K562 (cell line): ENCODE results near the gene CACNA2D4. TPM values are rescaled to one million over a fixed set of nuclear protein-coding genes. Genes with fewer than 3 reads are reported as not detected.
A peak's percentile ranks its signal among the peaks of the same experiment; 100 is the strongest.

ENCODE experiments used
- ATAC-seq: fragments of 200-7000 bp; cut with Tn5 transposase; 3 replicates; pipeline ENCODE4 v1.9.1; 2020; ENCODE audit warnings: moderate library complexity
- BruUV-seq: library from RNA; stranded (reverse); fragments of 400-500 nt; replicated peaks from 2 replicates; lab custom pipeline; 2021; lab: Mats Ljungman, UMichigan
- CTCF ChIA-PET: fragments of 300-600 bp; formaldehyde crosslinking; extraction: SDS; loops from one replicate; lab custom pipeline; 2021; ENCODE audit warnings: low intra/inter-chr PET ratio; lab: Yijun Ruan, JAX
- POLR2A ChIA-PET: fragments of 300-600, 350-650 bp; sonication (Branson Sonifier 250); formaldehyde crosslinking; extraction: SDS; loops from one replicate; lab custom pipeline; 2021; ENCODE audit warnings: antibody characterized with exemption, inconsistent platforms; lab: Yijun Ruan, JAX
- DNase-seq, 4 experiments: peaks; one replicate each; pipeline versions ENCODE4 v3.0.0 to v3.0.0-alpha.2; 2011 to 2018; ENCODE audit warnings: low spot score in 3 of 4, mixed read lengths in 3 of 4; ENCODE audit errors: extremely low read depth in 1 of 4
- FAIRE-seq: peaks from 2 replicates; lab custom pipeline; 2011; peaks lifted over from hg19 to GRCh38; lab: Jason Lieb, UNC
- H2AFZ ChIP-seq: 2 replicates; pipeline ENCODE4 v1.6.0; 2011; ENCODE audit warnings: low read depth, low read length, control low read depth, inconsistent platforms
- H3K27ac ChIP-seq: fragments of 200-600 bp; 3 replicates; pipeline ENCODE4 v1.8.0; 2011; ENCODE audit warnings: low read depth, mild to moderate bottlenecking, control low read depth, inconsistent platforms, low read length, moderate library complexity, mixed read lengths; ENCODE audit errors: extremely low read depth
- H3K27me3 ChIP-seq, 2 experiments: fragments of 300-600 bp in 1 of 2; 2 replicates in 1 of 2; 3 replicates in 1 of 2; pipeline versions ENCODE4 v1.6.0 to v1.8.0; 2011; ENCODE audit warnings: inconsistent platforms in 2 of 2, low read length in 2 of 2, mild to moderate bottlenecking in 1 of 2, mixed read lengths in 1 of 2, moderate library complexity in 1 of 2; ENCODE audit not compliant: control insufficient read depth in 2 of 2, insufficient read depth in 2 of 2
- H3K36me3 ChIP-seq: fragments of 300-600 bp; 3 replicates; pipeline ENCODE4 v1.8.0; 2011; ENCODE audit warnings: mild to moderate bottlenecking, low read length, inconsistent platforms; ENCODE audit not compliant: control insufficient read depth, insufficient read depth
- H3K4me1 ChIP-seq, 2 experiments: fragments of 200-600 bp in 1 of 2; replicated peaks in 1 of 2; 2 replicates in 1 of 2; 3 replicates in 1 of 2; pipeline versions ENCODE4 v1.5.1 to v1.8.0; 2011; ENCODE audit warnings: inconsistent platforms in 2 of 2, low read length in 2 of 2, mild to moderate bottlenecking in 1 of 2, mixed read lengths in 1 of 2, moderate library complexity in 1 of 2; ENCODE audit not compliant: control insufficient read depth in 2 of 2, insufficient read depth in 2 of 2
- H3K4me2 ChIP-seq: 2 replicates; pipeline ENCODE4 v1.6.1; 2011; ENCODE audit warnings: low read length, control low read depth, inconsistent platforms, mixed read lengths; ENCODE audit not compliant: insufficient read depth
- H3K4me3 ChIP-seq: fragments of 200-600 bp; sonication (generic), shearing (Covaris generic); 2 replicates; pipeline ENCODE4 v1.5.1; 2016; ENCODE audit warnings: control low read depth, inconsistent platforms
- H3K79me2 ChIP-seq: fragments of 200-600 bp; 3 replicates; pipeline ENCODE4 v1.8.0; 2011; ENCODE audit warnings: low read length, inconsistent platforms; ENCODE audit not compliant: control insufficient read depth, insufficient read depth
- H3K9ac ChIP-seq, 2 experiments: 2 replicates each; pipeline versions ENCODE4 v1.6.0 to v1.6.1; 2011; ENCODE audit warnings: low read depth in 2 of 2, low read length in 2 of 2, control low read depth in 1 of 2, inconsistent platforms in 1 of 2, mild to moderate bottlenecking in 1 of 2, mixed read lengths in 1 of 2; ENCODE audit not compliant: insufficient read depth in 1 of 2
- H3K9me1 ChIP-seq: one replicate; pipeline ENCODE4 v1.6.0; 2011; ENCODE audit warnings: inconsistent platforms, mild to moderate bottlenecking, low read length, moderate library complexity; ENCODE audit not compliant: control insufficient read depth, insufficient read depth
- H3K9me3 ChIP-seq: replicated peaks from 2 replicates; pipeline ENCODE4 v1.5.1; 2011; ENCODE audit warnings: low read depth, low read length, inconsistent platforms; ENCODE audit not compliant: control insufficient read depth, insufficient read depth
- H4K20me1 ChIP-seq: replicated peaks from 2 replicates; pipeline ENCODE4 v1.6.1; 2011; ENCODE audit warnings: low read length, inconsistent platforms, mixed read lengths; ENCODE audit not compliant: control insufficient read depth, insufficient read depth
- CC2D1A ChIP-seq: fragments of 450-650 bp; IDR thresholded peaks from 2 replicates; pipeline ENCODE4 v1.6.1; 2017; ENCODE audit warnings: mild to moderate bottlenecking
- CHCHD3 ChIP-seq: fragments of 250-450 bp; sonication (Bioruptor Pico); IDR thresholded peaks from 2 replicates; pipeline ENCODE4 v2.1.2; 2022; ENCODE audit warnings: mild to moderate bottlenecking
- CTBP1 ChIP-seq: fragments of 450-650 bp; IDR thresholded peaks from 2 replicates; pipeline ENCODE4 v1.6.1; 2016; ENCODE audit warnings: borderline replicate concordance
- DIDO1 ChIP-seq: fragments of 450-650 bp; IDR thresholded peaks from 2 replicates; pipeline ENCODE4 v1.6.1; 2016; ENCODE audit warnings: low read depth, missing biosample characterization, missing genetic modification characterization
- EGR1 ChIP-seq: fragments of 450-650 bp; conservative IDR thresholded peaks from 2 replicates; pipeline ENCODE4 v1.6.1; 2017; ENCODE audit warnings: mild to moderate bottlenecking
- ELF4 ChIP-seq: fragments of 450-650 bp; formaldehyde crosslinking; IDR thresholded peaks from 2 replicates; pipeline ENCODE4 v1.4.0; 2022; ENCODE audit warnings: missing genetic modification characterization
- ESRRA ChIP-seq: fragments of 450-650 bp; IDR thresholded peaks from 2 replicates; pipeline ENCODE4 v1.6.1; 2014; ENCODE audit warnings: low read depth, mild to moderate bottlenecking, moderate library complexity, borderline replicate concordance
- JUNB ChIP-seq: fragments of 450-650 bp; formaldehyde crosslinking; conservative IDR thresholded peaks from 2 replicates; pipeline ENCODE4 v1.4.0; 2020; ENCODE audit warnings: mild to moderate bottlenecking
- MXI1 ChIP-seq: IDR thresholded peaks from 2 replicates; pipeline ENCODE4 v1.6.1; 2011; ENCODE audit warnings: low read depth, mild to moderate bottlenecking, improper control_type of control experiment, low read length
- NFE2L1 ChIP-seq: fragments of 450-650 bp; IDR thresholded peaks from 2 replicates; pipeline ENCODE4 v1.6.1; 2016; ENCODE audit warnings: missing genetic modification characterization, low read depth, mild to moderate bottlenecking, missing compliant biosample characterization, moderate library complexity, borderline replicate concordance
- RBM39 ChIP-seq: fragments of 200-400 bp; formaldehyde crosslinking; optimal IDR thresholded peaks from 2 replicates; pipeline ENCODE3; 2018; ENCODE audit warnings: low read depth, low read length
- TEAD1 ChIP-seq, 2 experiments: fragments of 450-650 bp in 1 of 2; sonication (generic) in 1 of 2; formaldehyde crosslinking; IDR thresholded peaks; 2 replicates each; pipeline versions ENCODE4 v1.4.0 to v1.8.0; 2020 to 2022; ENCODE audit warnings: mild to moderate bottlenecking in 2 of 2, missing genetic modification reagents in 1 of 2
- ZNF354B ChIP-seq: fragments of 250-450 bp; sonication (Bioruptor Pico); IDR thresholded peaks from 2 replicates; pipeline ENCODE4 v1.4.0; 2020
- ZNF76 ChIP-seq: fragments of 250-450 bp; sonication (Bioruptor Pico); IDR thresholded peaks from 2 replicates; pipeline ENCODE4 v1.4.0; 2020; ENCODE audit warnings: mild to moderate bottlenecking, moderate library complexity, borderline replicate concordance
- WGBS: fragments of 100-300 bp; shearing (Covaris generic); methylation state at CpG from one replicate; pipeline ENCODE4 v1.1.6; 2016; ENCODE audit warnings: low coverage, mixed read lengths; ENCODE audit not compliant: insufficient coverage; ENCODE audit errors: missing lambda C conversion rate; 5-methylcytosine and 5-hydroxymethylcytosine counted together
- in situ Hi-C: fragments of 300-500 bp; cut with MboI; formaldehyde crosslinking; loops from 4 replicates; pipeline ENCODE4 v1.15.0; 2018; ENCODE audit warnings: inconsistent platforms, mixed read lengths
- intact Hi-C: fragments of 100-400 bp; cut with micrococcal nuclease; formaldehyde crosslinking; loops from 2 replicates; pipeline ENCODE4 v1.14.2; 2022
- polyA plus RNA-seq, 8 experiments: library from polyadenylated mRNA; depleted of rRNA in 4 of 8; stranded (reverse) in 5 of 8; unstranded in 3 of 8; fragments of >200 nt; fragmentation: Nextera tagmentation in 2 of 8; fragmentation: Illumina TruSeq in 1 of 8; extraction: Ambion mirVana in 2 of 8; extraction: Trizol in 1 of 8; gene quantifications; 2 replicates each; pipeline versions ENCODE4 v1.2.1 to v1.2.3, GENCODE V29; 2011 to 2014; ENCODE audit warnings: inconsistent platforms in 1 of 8, missing spikeins in 1 of 8
- total RNA-seq, 7 experiments: library from RNA; depleted of rRNA in 6 of 7; stranded (reverse); fragments of >200 nt in 6 of 7; fragmentation: Illumina TruSeq in 2 of 7; extraction: Trizol in 2 of 7; gene quantifications; 2 replicates each; pipeline versions ENCODE4 v1.2.1 to v1.2.3, GENCODE V29; 2011 to 2021; ENCODE audit warnings: low replicate concordance in 1 of 7
- TF ChIP-seq, protein P1 (sequence below): fragments of 450-650 bp; IDR thresholded peaks from 2 replicates; pipeline ENCODE4 v1.6.1; 2016; ENCODE audit warnings: mild to moderate bottlenecking
- TF ChIP-seq, protein P2 (sequence below): fragments of 450-650 bp; conservative IDR thresholded peaks from 2 replicates; pipeline ENCODE4 v1.6.1; 2016; ENCODE audit warnings: missing genetic modification characterization, low read depth, mild to moderate bottlenecking, control low read depth, missing compliant biosample characterization
- TF ChIP-seq, protein P3 (sequence below): sonication (generic); IDR thresholded peaks from 2 replicates; pipeline ENCODE4 v1.6.1; 2016

Gene CACNA2D4
- total and polyA plus RNA-seq, 9 of the 15 experiments (the other 6 are each of a cell fraction or from before 2014, with no cell fraction given) = 0.04 to 0.69 (median 0.40) TPM; not detected in 3

DNA sequence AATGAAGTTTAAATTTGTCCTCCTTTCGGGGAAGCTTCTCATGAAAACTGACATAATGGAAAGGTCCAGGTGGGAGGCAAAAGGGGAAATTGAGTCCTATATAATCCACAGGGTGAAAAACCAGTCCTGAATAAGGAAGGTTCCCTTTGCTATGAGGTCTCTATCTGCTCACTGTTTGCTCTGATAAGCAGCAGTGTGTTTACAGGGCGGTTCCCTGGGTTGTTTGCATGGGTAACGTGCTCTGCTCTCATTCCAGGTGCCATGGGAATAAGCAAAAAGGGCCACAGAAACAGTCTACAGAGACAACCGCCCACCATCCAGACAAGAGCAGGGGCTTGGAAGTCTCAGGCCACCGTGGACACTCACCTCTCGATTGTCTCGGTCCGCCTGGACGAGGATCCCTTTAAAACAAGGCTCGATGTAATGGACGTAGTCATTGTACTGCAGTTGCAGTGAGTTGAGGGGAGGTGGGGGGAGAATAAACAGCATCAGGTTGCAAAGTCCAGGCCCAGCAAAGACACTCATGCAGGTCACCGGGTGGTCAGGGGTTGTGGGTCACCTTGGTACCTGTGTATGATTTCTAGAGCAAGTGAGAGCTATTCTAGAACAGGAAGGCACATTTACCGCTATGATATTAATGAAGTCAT lies 32.7 kb downstream of the CACNA2D4 start:
- intact Hi-C loops = no loop called here
- Histone ChIP-seq H3K4me1 (peaks cover 3 to 8% of the 10 kb centered on the region in 2 experiments; a peak in 4 of 5 replicates), H3K4me3 (no peak overlapping the region), H3K9me3 (no peaks in the 10 kb centered on the region)
- 9% methylated on average over 9 of the region's 13 CpGs for WGBS
- FAIRE-seq = no peak
- TF ChIP-seq ZNF76 (CRISPR knock-in tag) (no peak), ELF4 (no peak), TEAD1 (CRISPR knock-in tag; IDR thresholded peaks at IDR 0.05) (no peak), ZNF354B (CRISPR knock-in tag) (no peak), CTBP1 (no peak), JUNB (CRISPR knock-in tag) (no peak), RBM39 (no peak), NFE2L1 (tag) (no peak), MXI1 (no peak), CC2D1A (no peak), EGR1 (no peak), DIDO1 (tag) (no peak), ESRRA (no peak), CHCHD3 (no peak)
- TF ChIP-seq, protein P1, sequence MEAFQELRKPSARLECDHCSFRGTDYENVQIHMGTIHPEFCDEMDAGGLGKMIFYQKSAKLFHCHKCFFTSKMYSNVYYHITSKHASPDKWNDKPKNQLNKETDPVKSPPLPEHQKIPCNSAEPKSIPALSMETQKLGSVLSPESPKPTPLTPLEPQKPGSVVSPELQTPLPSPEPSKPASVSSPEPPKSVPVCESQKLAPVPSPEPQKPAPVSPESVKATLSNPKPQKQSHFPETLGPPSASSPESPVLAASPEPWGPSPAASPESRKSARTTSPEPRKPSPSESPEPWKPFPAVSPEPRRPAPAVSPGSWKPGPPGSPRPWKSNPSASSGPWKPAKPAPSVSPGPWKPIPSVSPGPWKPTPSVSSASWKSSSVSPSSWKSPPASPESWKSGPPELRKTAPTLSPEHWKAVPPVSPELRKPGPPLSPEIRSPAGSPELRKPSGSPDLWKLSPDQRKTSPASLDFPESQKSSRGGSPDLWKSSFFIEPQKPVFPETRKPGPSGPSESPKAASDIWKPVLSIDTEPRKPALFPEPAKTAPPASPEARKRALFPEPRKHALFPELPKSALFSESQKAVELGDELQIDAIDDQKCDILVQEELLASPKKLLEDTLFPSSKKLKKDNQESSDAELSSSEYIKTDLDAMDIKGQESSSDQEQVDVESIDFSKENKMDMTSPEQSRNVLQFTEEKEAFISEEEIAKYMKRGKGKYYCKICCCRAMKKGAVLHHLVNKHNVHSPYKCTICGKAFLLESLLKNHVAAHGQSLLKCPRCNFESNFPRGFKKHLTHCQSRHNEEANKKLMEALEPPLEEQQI = no peak
- TF ChIP-seq, protein P2, sequence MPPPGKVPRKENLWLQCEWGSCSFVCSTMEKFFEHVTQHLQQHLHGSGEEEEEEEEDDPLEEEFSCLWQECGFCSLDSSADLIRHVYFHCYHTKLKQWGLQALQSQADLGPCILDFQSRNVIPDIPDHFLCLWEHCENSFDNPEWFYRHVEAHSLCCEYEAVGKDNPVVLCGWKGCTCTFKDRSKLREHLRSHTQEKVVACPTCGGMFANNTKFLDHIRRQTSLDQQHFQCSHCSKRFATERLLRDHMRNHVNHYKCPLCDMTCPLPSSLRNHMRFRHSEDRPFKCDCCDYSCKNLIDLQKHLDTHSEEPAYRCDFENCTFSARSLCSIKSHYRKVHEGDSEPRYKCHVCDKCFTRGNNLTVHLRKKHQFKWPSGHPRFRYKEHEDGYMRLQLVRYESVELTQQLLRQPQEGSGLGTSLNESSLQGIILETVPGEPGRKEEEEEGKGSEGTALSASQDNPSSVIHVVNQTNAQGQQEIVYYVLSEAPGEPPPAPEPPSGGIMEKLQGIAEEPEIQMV (tag) = no peak
- TF ChIP-seq, protein P3, sequence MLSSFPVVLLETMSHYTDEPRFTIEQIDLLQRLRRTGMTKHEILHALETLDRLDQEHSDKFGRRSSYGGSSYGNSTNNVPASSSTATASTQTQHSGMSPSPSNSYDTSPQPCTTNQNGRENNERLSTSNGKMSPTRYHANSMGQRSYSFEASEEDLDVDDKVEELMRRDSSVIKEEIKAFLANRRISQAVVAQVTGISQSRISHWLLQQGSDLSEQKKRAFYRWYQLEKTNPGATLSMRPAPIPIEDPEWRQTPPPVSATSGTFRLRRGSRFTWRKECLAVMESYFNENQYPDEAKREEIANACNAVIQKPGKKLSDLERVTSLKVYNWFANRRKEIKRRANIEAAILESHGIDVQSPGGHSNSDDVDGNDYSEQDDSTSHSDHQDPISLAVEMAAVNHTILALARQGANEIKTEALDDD = no peak
- TF ChIP-seq, all 486 proteins: peak for 0
- Histone ChIP-seq H3K79me2 (no peaks in the 10 kb centered on the region), H2AFZ (peak overlapping the region; percentile 62), H3K9me1 (no peaks in the 10 kb centered on the region), H3K27me3 (peaks cover 0 to 41% of the 10 kb centered on the region in 2 experiments; a peak in 3 of 5 replicates), H4K20me1 (no peaks in the 10 kb centered on the region), H3K9ac (no peak overlapping the region), H3K27ac (no peak overlapping the region), H3K4me2 (peak overlapping the region; percentile 55; the same call in 1 of the 2 replicates), H3K36me3 (no peaks in the 10 kb centered on the region)
- ChIA-PET CTCF (no interaction called here), POLR2A (interaction anchor here (0.7 kb wide), 1 partner anchor 129 kb away, joined by 3 read pairs; no protein-coding TSS in a partner anchor)
- in situ Hi-C loops = no loop called here
- no TSS peak for BruUV-seq
- DNase-seq (peak in 1 of 4 experiments; percentile 3), ATAC-seq (peak; percentile 49; the same call in 2 of the 3 replicates)
